ENCODE data around the gene TSHB.

TSHB gene

GRCh38 chr1:115067161-115067859 is 37.7 kb downstream of the TSHB start:
- no peak overlapping the region for H2AFZ ChIP-seq (ENCODE audit: low read length)
- H3K18ac ChIP-seq (ENCODE audit: low read length): no peak overlapping the region
- H3K36me3 ChIP-seq (replicated peaks in 1 of 2; ENCODE audit: control insufficient read depth in 2 of 2, insufficient read depth in 2 of 2, low read length in 2 of 2): peaks cover 0 to 4% of the 10 kb centered on the region in 2 donors
- no peak overlapping the region for H2BK15ac ChIP-seq (ENCODE audit: low read length)
- H3K4ac ChIP-seq (ENCODE audit: low read length): no peak overlapping the region
- H4K8ac ChIP-seq (ENCODE audit: low read depth, low read length): no peak overlapping the region
- no peak overlapping the region for H2AK5ac ChIP-seq (ENCODE audit: low read depth, low read length)
- H3K27ac ChIP-seq (replicated peaks; ENCODE audit: low read length): no peak overlapping the region
- H2BK120ac ChIP-seq (ENCODE audit: low read depth, low read length): no peak overlapping the region
- H3K9me3 ChIP-seq (replicated peaks in 1 of 2; ENCODE audit: control insufficient read depth in 2 of 2, insufficient read depth in 1 of 2, low read depth in 1 of 2, low read length in 2 of 2): no peaks in the 10 kb centered on the region
- no peak overlapping the region for H2BK12ac ChIP-seq (ENCODE audit: low read length)
- no peaks in the 10 kb centered on the region for H3K79me1 ChIP-seq (ENCODE audit: low read depth, low read length)
- no peak overlapping the region for H3K23ac ChIP-seq (ENCODE audit: low read depth, low read length, poor library complexity)
- no peak overlapping the region for H3K9ac ChIP-seq (ENCODE audit: low read depth, low read length, poor library complexity)
- H3K4me3 ChIP-seq (ENCODE audit: low read length in 2 of 2): no peak overlapping the region
- no peak overlapping the region for H3K4me2 ChIP-seq (ENCODE audit: insufficient read depth, low read length, poor library complexity, severe bottlenecking)
- H4K91ac ChIP-seq (ENCODE audit: low read depth, low read length, poor library complexity): no peak overlapping the region
- no CpG with 5 or more reads among the region's 8 CpGs for WGBS, 2 donors (ENCODE audit: extremely low coverage in 2 of 2, insufficient read length in 2 of 2, insufficient replicate concordance in 1 of 2)
- H3K14ac ChIP-seq (ENCODE audit: low read length): no peak overlapping the region
- H3K4me1 ChIP-seq (ENCODE audit: control insufficient read depth in 2 of 2, insufficient read depth in 1 of 2, low read depth in 1 of 2, low read length in 2 of 2): peaks cover 0 to 11% of the 10 kb centered on the region in 2 donors
- DNase-seq (ENCODE audit: low spot score): no peak
- no peaks in the 10 kb centered on the region for H3K27me3 ChIP-seq (ENCODE audit: control insufficient read depth in 3 of 3, insufficient read depth in 3 of 3, low read depth in 1 of 3, low read length in 3 of 3)
- no peak overlapping the region for H2BK5ac ChIP-seq (ENCODE audit: low read length)

DNA sequence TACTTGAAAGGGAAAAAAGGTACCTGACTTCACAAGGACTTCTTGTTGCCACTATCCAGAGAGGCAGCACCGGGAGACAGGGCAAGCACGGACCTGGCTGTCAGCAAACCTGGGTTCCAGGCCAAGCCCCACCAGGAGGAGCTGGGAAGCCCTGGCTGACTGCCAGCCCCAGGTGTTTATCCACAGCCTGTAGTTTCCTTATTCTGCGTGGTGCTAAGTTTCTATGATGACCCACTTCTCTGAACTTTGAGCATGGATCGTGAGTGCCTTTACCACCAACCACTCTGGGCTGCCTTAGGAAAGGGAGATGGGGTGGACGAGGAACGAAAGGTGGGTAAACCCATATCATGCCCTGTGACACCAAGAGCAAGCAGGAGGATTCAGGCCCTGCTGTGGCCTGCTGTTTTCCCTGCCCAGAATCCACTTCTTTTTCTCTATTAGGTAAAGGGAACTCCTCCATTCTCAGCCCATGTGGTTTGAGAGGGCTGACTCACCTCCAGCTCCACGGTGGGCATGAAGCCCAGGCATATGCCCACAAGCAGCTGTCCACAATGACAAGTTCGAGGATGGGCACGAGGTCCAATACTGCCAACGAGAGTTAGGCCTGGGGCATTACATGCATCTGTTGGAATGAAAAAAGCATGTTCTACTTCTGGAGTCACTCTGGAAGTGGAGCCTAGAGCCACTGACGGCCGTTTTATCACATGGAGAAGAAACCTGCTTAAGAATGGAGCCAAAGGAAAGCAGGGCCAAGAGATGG is 39.4 kb downstream of the TSHB start:
- Histone ChIP-seq H2AFZ (ENCODE audit: low read length) (no peak overlapping the region), H3K27ac (replicated peaks; ENCODE audit: low read length) (no peak overlapping the region), H3K9me3 (replicated peaks in 1 of 2; ENCODE audit: control insufficient read depth in 2 of 2, insufficient read depth in 1 of 2, low read depth in 1 of 2, low read length in 2 of 2) (no peaks in the 10 kb centered on the region), H2BK5ac (ENCODE audit: low read length) (no peak overlapping the region), H3K18ac (ENCODE audit: low read length) (peak overlapping the region; percentile 50), H3K4me2 (ENCODE audit: insufficient read depth, low read length, poor library complexity, severe bottlenecking) (no peak overlapping the region), H3K14ac (ENCODE audit: low read length) (no peak overlapping the region), H3K9ac (ENCODE audit: low read depth, low read length, poor library complexity) (no peak overlapping the region), H2AK5ac (ENCODE audit: low read depth, low read length) (no peak overlapping the region), H3K36me3 (replicated peaks in 1 of 2; ENCODE audit: control insufficient read depth in 2 of 2, insufficient read depth in 2 of 2, low read length in 2 of 2) (peaks cover 0 to 4% of the 10 kb centered on the region in 2 donors), H3K4me3 (ENCODE audit: low read length in 2 of 2) (no peak overlapping the region), H3K27me3 (ENCODE audit: control insufficient read depth in 3 of 3, insufficient read depth in 3 of 3, low read depth in 1 of 3, low read length in 3 of 3) (no peaks in the 10 kb centered on the region), H4K8ac (ENCODE audit: low read depth, low read length) (no peak overlapping the region), H3K79me1 (ENCODE audit: low read depth, low read length) (no peaks in the 10 kb centered on the region), H2BK15ac (ENCODE audit: low read length) (peak overlapping the region; percentile 31), H2BK120ac (ENCODE audit: low read depth, low read length) (no peak overlapping the region), H3K4ac (ENCODE audit: low read length) (no peak overlapping the region), H2BK12ac (ENCODE audit: low read length) (no peak overlapping the region), H3K23ac (ENCODE audit: low read depth, low read length, poor library complexity) (no peak overlapping the region), H3K4me1 (ENCODE audit: control insufficient read depth in 2 of 2, insufficient read depth in 1 of 2, low read depth in 1 of 2, low read length in 2 of 2) (peaks cover 0 to 19% of the 10 kb centered on the region in 2 donors), H4K91ac (ENCODE audit: low read depth, low read length, poor library complexity) (no peak overlapping the region)
- no CpG with 5 or more reads among the region's 12 CpGs for WGBS, 2 donors (ENCODE audit: extremely low coverage in 2 of 2, insufficient read length in 2 of 2, insufficient replicate concordance in 1 of 2)
- no peak for DNase-seq (ENCODE audit: low spot score)

- no peak overlapping the region for H3K27ac ChIP-seq (replicated peaks; ENCODE audit: low read length)
- H2AFZ ChIP-seq (ENCODE audit: low read length): no peak overlapping the region
Measured at GRCh38 chr1:115069659-115070308, 40.2 kb downstream of the TSHB start.

More at GRCh38 chr1:115069659-115070308, 40.2 kb downstream of the TSHB start:
- no peaks in the 10 kb centered on the region for H3K27me3 ChIP-seq (ENCODE audit: control insufficient read depth in 3 of 3, insufficient read depth in 3 of 3, low read depth in 1 of 3, low read length in 3 of 3)
- H4K8ac ChIP-seq (ENCODE audit: low read depth, low read length): no peak overlapping the region
- H2BK120ac ChIP-seq (ENCODE audit: low read depth, low read length): no peak overlapping the region
- no peak for DNase-seq (ENCODE audit: low spot score)
- H2BK15ac ChIP-seq (ENCODE audit: low read length): no peak overlapping the region
- H3K9ac ChIP-seq (ENCODE audit: low read depth, low read length, poor library complexity): no peak overlapping the region
- H3K79me1 ChIP-seq (ENCODE audit: low read depth, low read length): no peaks in the 10 kb centered on the region
- H3K4me1 ChIP-seq (ENCODE audit: control insufficient read depth in 2 of 2, insufficient read depth in 1 of 2, low read depth in 1 of 2, low read length in 2 of 2): peaks cover 0 to 21% of the 10 kb centered on the region in 2 donors
- no peak overlapping the region for H3K23ac ChIP-seq (ENCODE audit: low read depth, low read length, poor library complexity)
- H3K18ac ChIP-seq (ENCODE audit: low read length): no peak overlapping the region
- H3K4ac ChIP-seq (ENCODE audit: low read length): no peak overlapping the region
- no peak overlapping the region for H3K4me2 ChIP-seq (ENCODE audit: insufficient read depth, low read length, poor library complexity, severe bottlenecking)
- H2BK5ac ChIP-seq (ENCODE audit: low read length): no peak overlapping the region
- WGBS, 2 donors (ENCODE audit: extremely low coverage in 2 of 2, insufficient read length in 2 of 2, insufficient replicate concordance in 1 of 2): no CpG with 5 or more reads among the region's 7 CpGs
- no peak overlapping the region for H2AK5ac ChIP-seq (ENCODE audit: low read depth, low read length)
- no peaks in the 10 kb centered on the region for H3K9me3 ChIP-seq (replicated peaks in 1 of 2; ENCODE audit: control insufficient read depth in 2 of 2, insufficient read depth in 1 of 2, low read depth in 1 of 2, low read length in 2 of 2)
- no peak overlapping the region for H4K91ac ChIP-seq (ENCODE audit: low read depth, low read length, poor library complexity)
- no peak overlapping the region for H2BK12ac ChIP-seq (ENCODE audit: low read length)
- no peak overlapping the region for H3K14ac ChIP-seq (ENCODE audit: low read length)
- H3K36me3 ChIP-seq (replicated peaks in 1 of 2; ENCODE audit: control insufficient read depth in 2 of 2, insufficient read depth in 2 of 2, low read length in 2 of 2): peaks cover 0 to 4% of the 10 kb centered on the region in 2 donors
- no peak overlapping the region for H3K4me3 ChIP-seq (ENCODE audit: low read length in 2 of 2)

Measured in neuronal stem cell (in vitro differentiated cells).